ENCODE measurements around the gene THAP5.

THAP5 gene

GRCh38 chr7:108598153-108598552 lies 28.6 kb upstream of the THAP5 start:
- no peak for DNase-seq (ENCODE audit: low spot score)
- Mint-ChIP-seq H3K4me1 (ENCODE audit: low read depth) (no peaks in the 10 kb centered on the region), H3K9me3 (no peaks in the 10 kb centered on the region), H3K4me3 (no peak overlapping the region), H3K27me3 (ENCODE audit: low read depth) (peaks cover 16% of the 10 kb centered on the region), H3K27ac (no peak overlapping the region), H3K36me3 (ENCODE audit: low read depth) (no peaks in the 10 kb centered on the region)

- Mint-ChIP-seq H3K9me3 (no peaks in the 10 kb centered on the region), H3K36me3 (ENCODE audit: low read depth) (no peaks in the 10 kb centered on the region), H3K4me3 (no peak overlapping the region), H3K27ac (no peak overlapping the region), H3K4me1 (ENCODE audit: low read depth) (no peaks in the 10 kb centered on the region), H3K27me3 (ENCODE audit: low read depth) (peaks cover 16% of the 10 kb centered on the region)
- no peak for DNase-seq (ENCODE audit: low spot score)
Observed at GRCh38 chr7:108596560-108596959, 27.1 kb upstream of the THAP5 start.

GRCh38 chr7:108592646-108593201 lies 23.2 kb upstream of the THAP5 start:
- H3K4me1 Mint-ChIP-seq (ENCODE audit: low read depth), result no peaks in the 10 kb centered on the region
- no peak for DNase-seq (ENCODE audit: low spot score)
- no peaks in the 10 kb centered on the region for H3K9me3 Mint-ChIP-seq
- H3K36me3 Mint-ChIP-seq (ENCODE audit: low read depth), result no peaks in the 10 kb centered on the region
- no peak overlapping the region for H3K4me3 Mint-ChIP-seq
- H3K27ac Mint-ChIP-seq, result no peak overlapping the region
- H3K27me3 Mint-ChIP-seq (ENCODE audit: low read depth), result peaks cover 3% of the 10 kb centered on the region

- H3K27ac Mint-ChIP-seq, result no peak overlapping the region
- no peaks in the 10 kb centered on the region for H3K9me3 Mint-ChIP-seq
- no peak overlapping the region for H3K4me3 Mint-ChIP-seq
- H3K36me3 Mint-ChIP-seq (ENCODE audit: low read depth), result no peaks in the 10 kb centered on the region
- no peaks in the 10 kb centered on the region for H3K4me1 Mint-ChIP-seq (ENCODE audit: low read depth)
- H3K27me3 Mint-ChIP-seq (ENCODE audit: low read depth), result peaks cover 18% of the 10 kb centered on the region
- no peak for DNase-seq (ENCODE audit: low spot score)
Observed at GRCh38 chr7:108590606-108591005, 21.1 kb upstream of the THAP5 start.

GRCh38 chr7:108589874-108590273 lies 20.4 kb upstream of the THAP5 start:
- Mint-ChIP-seq H3K4me3 (no peak overlapping the region), H3K9me3 (no peaks in the 10 kb centered on the region), H3K27ac (no peak overlapping the region), H3K4me1 (ENCODE audit: low read depth) (no peaks in the 10 kb centered on the region), H3K36me3 (ENCODE audit: low read depth) (no peaks in the 10 kb centered on the region), H3K27me3 (ENCODE audit: low read depth) (peaks cover 18% of the 10 kb centered on the region)
- DNase-seq (ENCODE audit: low spot score), result no peak

GRCh38 chr7:108589199-108589598 lies 19.7 kb upstream of the THAP5 start:
- H3K27ac Mint-ChIP-seq, result no peak overlapping the region
- no peaks in the 10 kb centered on the region for H3K9me3 Mint-ChIP-seq
- no peak for DNase-seq (ENCODE audit: low spot score)
- no peaks in the 10 kb centered on the region for H3K4me1 Mint-ChIP-seq (ENCODE audit: low read depth)
- no peak overlapping the region for H3K4me3 Mint-ChIP-seq
- H3K36me3 Mint-ChIP-seq (ENCODE audit: low read depth), result no peaks in the 10 kb centered on the region
- H3K27me3 Mint-ChIP-seq (ENCODE audit: low read depth), result peaks cover 18% of the 10 kb centered on the region

GRCh38 chr7:108586274-108586710 lies 16.8 kb upstream of the THAP5 start:
- Mint-ChIP-seq H3K9me3 (no peaks in the 10 kb centered on the region), H3K27ac (no peak overlapping the region), H3K4me1 (ENCODE audit: low read depth) (no peaks in the 10 kb centered on the region), H3K36me3 (ENCODE audit: low read depth) (no peaks in the 10 kb centered on the region), H3K4me3 (no peak overlapping the region), H3K27me3 (ENCODE audit: low read depth) (peaks cover 18% of the 10 kb centered on the region)
- DNase-seq (ENCODE audit: low spot score), result no peak

- no peak overlapping the region for H3K27ac Mint-ChIP-seq
- H3K4me1 Mint-ChIP-seq (ENCODE audit: low read depth), result no peaks in the 10 kb centered on the region
- no peak for DNase-seq (ENCODE audit: low spot score)
- no peak overlapping the region for H3K4me3 Mint-ChIP-seq
- peaks cover 2% of the 10 kb centered on the region for H3K36me3 Mint-ChIP-seq (ENCODE audit: low read depth)
- H3K27me3 Mint-ChIP-seq (ENCODE audit: low read depth), result peaks cover 18% of the 10 kb centered on the region
- no peaks in the 10 kb centered on the region for H3K9me3 Mint-ChIP-seq
Observed at GRCh38 chr7:108585843-108586242, 16.3 kb upstream of the THAP5 start.

- peaks cover 16% of the 10 kb centered on the region for H3K27me3 Mint-ChIP-seq (ENCODE audit: low read depth)
- peaks cover 5% of the 10 kb centered on the region for H3K9me3 Mint-ChIP-seq
- no peak overlapping the region for H3K4me3 Mint-ChIP-seq
- peaks cover 12% of the 10 kb centered on the region for H3K36me3 Mint-ChIP-seq (ENCODE audit: low read depth)
- H3K4me1 Mint-ChIP-seq (ENCODE audit: low read depth), result no peaks in the 10 kb centered on the region
- H3K27ac Mint-ChIP-seq, result no peak overlapping the region
- DNase-seq (ENCODE audit: low spot score), result no peak
Observed at GRCh38 chr7:108584211-108584610, 14.7 kb upstream of the THAP5 start.

- Mint-ChIP-seq H3K9me3 (peaks cover 11% of the 10 kb centered on the region), H3K4me3 (no peak overlapping the region), H3K4me1 (ENCODE audit: low read depth) (peaks cover under 1% of the 10 kb centered on the region), H3K27me3 (ENCODE audit: low read depth) (peaks cover 13% of the 10 kb centered on the region), H3K36me3 (ENCODE audit: low read depth) (peaks cover 33% of the 10 kb centered on the region), H3K27ac (no peak overlapping the region)
- no peak for DNase-seq (ENCODE audit: low spot score)
Observed at GRCh38 chr7:108581655-108582491, 12.4 kb upstream of the THAP5 start.

- peaks cover 9% of the 10 kb centered on the region for H3K4me1 Mint-ChIP-seq (ENCODE audit: low read depth)
- peaks cover 45% of the 10 kb centered on the region for H3K36me3 Mint-ChIP-seq (ENCODE audit: low read depth)
- no peaks in the 10 kb centered on the region for H3K27me3 Mint-ChIP-seq (ENCODE audit: low read depth)
- no peak overlapping the region for H3K4me3 Mint-ChIP-seq
- peaks cover 15% of the 10 kb centered on the region for H3K9me3 Mint-ChIP-seq
- H3K27ac Mint-ChIP-seq, result no peak overlapping the region
- DNase-seq (ENCODE audit: low spot score), result no peak
Observed at GRCh38 chr7:108580298-108580697, 10.8 kb upstream of the THAP5 start.

- DNase-seq (ENCODE audit: low spot score), result no peak
- Mint-ChIP-seq H3K36me3 (ENCODE audit: low read depth) (peaks cover 57% of the 10 kb centered on the region), H3K27me3 (ENCODE audit: low read depth) (no peaks in the 10 kb centered on the region), H3K27ac (no peak overlapping the region), H3K9me3 (peaks cover 15% of the 10 kb centered on the region), H3K4me3 (no peak overlapping the region), H3K4me1 (ENCODE audit: low read depth) (peaks cover 11% of the 10 kb centered on the region)
Observed at GRCh38 chr7:108578937-108579336, 9.4 kb upstream of the THAP5 start.

GRCh38 chr7:108576116-108576515 lies 6.6 kb upstream of the THAP5 start:
- H3K4me1 Mint-ChIP-seq (ENCODE audit: low read depth), result peaks cover 27% of the 10 kb centered on the region
- H3K36me3 Mint-ChIP-seq (ENCODE audit: low read depth), result peaks cover 75% of the 10 kb centered on the region

GRCh38 chr7:108575156-108575555 lies 5.7 kb upstream of the THAP5 start:
- Mint-ChIP-seq H3K4me1 (ENCODE audit: low read depth) (peaks cover 30% of the 10 kb centered on the region), H3K27ac (no peak overlapping the region), H3K4me3 (no peak overlapping the region), H3K36me3 (ENCODE audit: low read depth) (peaks cover 75% of the 10 kb centered on the region), H3K9me3 (peaks cover 15% of the 10 kb centered on the region), H3K27me3 (ENCODE audit: low read depth) (no peaks in the 10 kb centered on the region)
- DNase-seq (ENCODE audit: low spot score), result no peak

More at GRCh38 chr7:108576116-108576515, 6.6 kb upstream of the THAP5 start:
- Mint-ChIP-seq H3K27me3 (ENCODE audit: low read depth) (no peaks in the 10 kb centered on the region), H3K9me3 (peaks cover 15% of the 10 kb centered on the region), H3K27ac (no peak overlapping the region), H3K4me3 (no peak overlapping the region)
- no peak for DNase-seq (ENCODE audit: low spot score)
